Measurements from ENCODE around the gene UBL3.

Gene UBL3

GRCh38 chr13:29746148-29746677, 104.2 kb downstream of the UBL3 start:
- Mint-ChIP-seq H3K9me3 (no peaks in the 10 kb centered on the region), H3K27ac (peak overlapping the region; percentile 24)

GRCh38 chr13:29745704-29746103, 104.7 kb downstream of the UBL3 start:
- TF ChIP-seq CTCF (IDR thresholded peaks at IDR 0.05): no peak
- Mint-ChIP-seq H3K4me3 (no peak overlapping the region), H3K27me3 (ENCODE audit: low read depth, poor library complexity) (peaks cover 4% of the 10 kb centered on the region), H3K27ac (no peak overlapping the region), H3K36me3 (ENCODE audit: low read depth) (no peaks in the 10 kb centered on the region), H3K4me1 (peaks cover 43% of the 10 kb centered on the region), H3K9me3 (no peaks in the 10 kb centered on the region)
- no peak for DNase-seq

More at GRCh38 chr13:29746148-29746677, 104.2 kb downstream of the UBL3 start:
- DNase-seq: no peak
- Mint-ChIP-seq H3K36me3 (ENCODE audit: low read depth) (no peaks in the 10 kb centered on the region), H3K27me3 (ENCODE audit: low read depth, poor library complexity) (peaks cover 4% of the 10 kb centered on the region), H3K4me3 (no peak overlapping the region), H3K4me1 (peaks cover 41% of the 10 kb centered on the region)
- TF ChIP-seq CTCF (IDR thresholded peaks at IDR 0.05): no peak

GRCh38 chr13:29743201-29743786, 107.1 kb downstream of the UBL3 start:
- Mint-ChIP-seq H3K9me3 (no peaks in the 10 kb centered on the region), H3K36me3 (ENCODE audit: low read depth) (no peaks in the 10 kb centered on the region), H3K4me1 (peaks cover 43% of the 10 kb centered on the region), H3K27ac (peak overlapping the region; percentile 95), H3K4me3 (no peak overlapping the region), H3K27me3 (ENCODE audit: low read depth, poor library complexity) (no peaks in the 10 kb centered on the region)
- DNase-seq: peak; percentile 12
- no peak for TF ChIP-seq CTCF (IDR thresholded peaks at IDR 0.05)

- TF ChIP-seq CTCF (IDR thresholded peaks at IDR 0.05): no peak
- Mint-ChIP-seq H3K4me3 (no peak overlapping the region), H3K36me3 (ENCODE audit: low read depth) (no peaks in the 10 kb centered on the region), H3K9me3 (no peaks in the 10 kb centered on the region), H3K4me1 (peaks cover 38% of the 10 kb centered on the region), H3K27ac (no peak overlapping the region), H3K27me3 (ENCODE audit: low read depth, poor library complexity) (no peaks in the 10 kb centered on the region)
- DNase-seq: no peak
These were observed 109.5 kb downstream of the UBL3 start for GRCh38 chr13:29740961-29741360.

GRCh38 chr13:29737061-29737460, 113.4 kb downstream of the UBL3 start:
- H3K36me3 Mint-ChIP-seq (ENCODE audit: low read depth): no peaks in the 10 kb centered on the region
- H3K27me3 Mint-ChIP-seq (ENCODE audit: low read depth, poor library complexity): peaks cover 6% of the 10 kb centered on the region
- H3K4me3 Mint-ChIP-seq: no peak overlapping the region
- no peaks in the 10 kb centered on the region for H3K9me3 Mint-ChIP-seq
- H3K4me1 Mint-ChIP-seq: peaks cover 9% of the 10 kb centered on the region
- no peak for DNase-seq
- TF ChIP-seq CTCF (IDR thresholded peaks at IDR 0.05): no peak
- H3K27ac Mint-ChIP-seq: no peak overlapping the region

- Mint-ChIP-seq H3K9me3 (no peaks in the 10 kb centered on the region), H3K27me3 (ENCODE audit: low read depth, poor library complexity) (peaks cover 19% of the 10 kb centered on the region), H3K36me3 (ENCODE audit: low read depth) (no peaks in the 10 kb centered on the region), H3K4me1 (no peaks in the 10 kb centered on the region), H3K4me3 (no peak overlapping the region), H3K27ac (no peak overlapping the region)
- DNase-seq: no peak
- TF ChIP-seq CTCF (IDR thresholded peaks at IDR 0.05): no peak
These were observed 117.2 kb downstream of the UBL3 start for GRCh38 chr13:29733147-29733611.
